A549 (cell line): Measurements from ENCODE around the gene ITPKC. TPM values are rescaled to one million over a fixed set of nuclear protein-coding genes. Genes with fewer than 3 reads are reported as not detected.

Source experiments
- ATAC-seq, 2 experiments: fragments of 200-7000 bp in 1 of 2; fragments of >200 bp in 1 of 2; cut with Nextera tagmentation in 1 of 2; cut with Tn5 transposase in 1 of 2; 3 replicates each; pipeline versions ENCODE4 v1.8.0 to v1.9.1; 2018 to 2020; ENCODE audit warnings: mild to moderate bottlenecking in 1 of 2, moderate library complexity in 1 of 2
- CTCF ChIA-PET: fragments of 300-600 bp; sonication (Branson Sonifier 250); formaldehyde crosslinking; extraction: SDS; loops from one replicate; lab custom pipeline; 2021; ENCODE audit warnings: antibody characterized with exemption, inconsistent platforms; lab: Yijun Ruan, JAX
- POLR2A ChIA-PET: fragments of 350-600 bp; formaldehyde crosslinking; extraction: SDS; loops from one replicate; lab custom pipeline; 2021; ENCODE audit warnings: antibody characterized with exemption, inconsistent platforms; lab: Yijun Ruan, JAX
- DNase-seq, 2 experiments: peaks; one replicate each; pipeline versions ENCODE4 v3.0.0 to v3.0.0-alpha.2; 2011 to 2016; ENCODE audit warnings: low read depth in 1 of 2, low spot score in 1 of 2
- FAIRE-seq: peaks from 2 replicates; lab custom pipeline; 2011; peaks lifted over from hg19 to GRCh38; lab: Jason Lieb, UNC
- H3K27ac ChIP-seq, 2 experiments: fragments of >200 bp; sonication (Bioruptor Twin); formaldehyde crosslinking; 3 replicates each; pipeline ENCODE4 v1.5.1; 2016 to 2017
- H3K4me1 ChIP-seq: fragments of >200 bp; sonication (Bioruptor Twin); formaldehyde crosslinking; 3 replicates; pipeline ENCODE4 v1.6.1; 2016
- H3K4me2 ChIP-seq: fragments of >200 bp; sonication (Bioruptor Twin); formaldehyde crosslinking; 3 replicates; pipeline ENCODE4 v1.6.1; 2016
- H3K4me3 ChIP-seq: fragments of >200 bp; sonication (Bioruptor Twin); formaldehyde crosslinking; 3 replicates; pipeline ENCODE4 v1.5.1; 2016
- H3K9me3 ChIP-seq: fragments of >200 bp; sonication (Bioruptor Twin); formaldehyde crosslinking; 3 replicates; pipeline ENCODE4 v1.6.1; 2016
- ATOH8 ChIP-seq: fragments of 250-450 bp; sonication (Bioruptor Pico); IDR thresholded peaks from 2 replicates; pipeline ENCODE4 v1.5.0; 2020; ENCODE audit warnings: low read depth, mild to moderate bottlenecking, moderate library complexity
- CEBPB ChIP-seq, 2 experiments: fragments of >200 bp in 1 of 2; sonication (Bioruptor Twin) in 1 of 2; formaldehyde crosslinking in 1 of 2; IDR thresholded peaks; 2 replicates each; pipeline ENCODE4 v1.6.1; 2012 to 2016
- CHD2 ChIP-seq: fragments of 150-350 bp; IDR thresholded peaks from 2 replicates; pipeline ENCODE4 v1.6.1; 2014; ENCODE audit warnings: low read length; ENCODE audit not compliant: partially characterized antibody
- CHD4 ChIP-seq: fragments of 200-600 bp; sonication (generic); IDR thresholded peaks from 2 replicates; pipeline ENCODE4 v1.6.1; 2016; ENCODE audit warnings: antibody characterized with exemption, mild to moderate bottlenecking, borderline replicate concordance
- CTCF ChIP-seq: fragments of >200 bp; sonication (Bioruptor Twin); formaldehyde crosslinking; IDR thresholded peaks from 3 replicates; pipeline ENCODE4 v1.5.1; 2016
- E2F6 ChIP-seq: IDR thresholded peaks from 2 replicates; pipeline ENCODE4 v1.6.1; 2012; ENCODE audit warnings: low read depth, borderline replicate concordance
- EHF ChIP-seq: fragments of 250-450 bp; sonication (Bioruptor Pico); IDR thresholded peaks from 2 replicates; pipeline ENCODE4 v1.5.0; 2020; ENCODE audit warnings: mild to moderate bottlenecking
- ESRRA ChIP-seq: fragments of 150-350 bp; IDR thresholded peaks from 2 replicates; pipeline ENCODE4 v1.6.1; 2014; ENCODE audit warnings: mild to moderate bottlenecking, low read length, borderline replicate concordance
- HEYL ChIP-seq: fragments of 250-450 bp; sonication (Bioruptor Pico); IDR thresholded peaks from 2 replicates; pipeline ENCODE4 v1.8.0; 2021; ENCODE audit warnings: mild to moderate bottlenecking, moderate library complexity
- HOXB13 ChIP-seq: fragments of 250-450 bp; sonication (Bioruptor Pico); IDR thresholded peaks from 2 replicates; pipeline ENCODE4 v1.5.0; 2020; ENCODE audit warnings: low read depth, mild to moderate bottlenecking, moderate library complexity
- KDM1A ChIP-seq: fragments of 200-600 bp; sonication (generic); IDR thresholded peaks from 2 replicates; pipeline ENCODE4 v1.6.1; 2016; ENCODE audit warnings: low read depth, mild to moderate bottlenecking
- MAZ ChIP-seq: fragments of 150-350 bp; IDR thresholded peaks from 2 replicates; pipeline ENCODE4 v1.6.1; 2014; ENCODE audit warnings: antibody characterized with exemption, low read depth, low read length, borderline replicate concordance
- NFE2L2 ChIP-seq: fragments of 150-350 bp; conservative IDR thresholded peaks from 2 replicates; pipeline ENCODE4 v1.6.1; 2014; ENCODE audit warnings: low read length
- RAD21 ChIP-seq, 2 experiments: fragments of >200 bp in 1 of 2; sonication (Bioruptor Twin) in 1 of 2; formaldehyde crosslinking in 1 of 2; IDR thresholded peaks in 1 of 2; conservative IDR thresholded peaks in 1 of 2; 2 replicates in 1 of 2; 3 replicates in 1 of 2; pipeline ENCODE4 v1.6.1; 2012 to 2018; ENCODE audit warnings: inconsistent platforms in 1 of 2
- RARB ChIP-seq: fragments of 250-450 bp; sonication (Bioruptor Pico); IDR thresholded peaks from 2 replicates; pipeline ENCODE4 v1.8.0; 2021; ENCODE audit warnings: mild to moderate bottlenecking, moderate library complexity
- REST ChIP-seq: fragments of 200-600 bp; sonication (generic); IDR thresholded peaks from 2 replicates; pipeline ENCODE4 v1.6.1; 2016; ENCODE audit warnings: antibody characterized with exemption, mild to moderate bottlenecking, moderate library complexity
- RFX5 ChIP-seq: fragments of 450-650 bp; IDR thresholded peaks from 2 replicates; pipeline ENCODE4 v1.7.1; 2014; ENCODE audit warnings: antibody characterized with exemption, mild to moderate bottlenecking, moderate library complexity
- SMC3 ChIP-seq: fragments of >200 bp; sonication (Bioruptor Twin); formaldehyde crosslinking; IDR thresholded peaks from 3 replicates; pipeline ENCODE4 v1.6.1; 2018; ENCODE audit warnings: inconsistent platforms
- SREBF2 ChIP-seq: fragments of 450-650 bp; IDR thresholded peaks from 2 replicates; pipeline ENCODE4 v1.6.1; 2014; ENCODE audit warnings: mild to moderate bottlenecking, moderate library complexity
- USF2 ChIP-seq: fragments of 450-650 bp; IDR thresholded peaks from 2 replicates; pipeline ENCODE4 v1.6.1; 2014; ENCODE audit warnings: antibody characterized with exemption
- ZFP36 ChIP-seq: fragments of 450-650 bp; IDR thresholded peaks from 2 replicates; pipeline ENCODE4 v1.6.1; 2014; ENCODE audit warnings: borderline replicate concordance; ENCODE audit not compliant: partially characterized antibody
- ZSCAN20 ChIP-seq: fragments of 250-450 bp; sonication (Bioruptor Pico); IDR thresholded peaks from 2 replicates; pipeline ENCODE4 v1.8.0; 2022; ENCODE audit warnings: mild to moderate bottlenecking, moderate library complexity
- WGBS: methylation state at CpG from one replicate; pipeline ENCODE4 v1.1.6; 2017; ENCODE audit errors: missing lambda C conversion rate; 5-methylcytosine and 5-hydroxymethylcytosine counted together
- polyA plus RNA-seq, 4 experiments: library from polyadenylated mRNA; depleted of rRNA in 3 of 4; stranded (reverse); fragments of >200 nt; fragmentation: RNase III in 1 of 4; extraction: RNeasy Plus Mini Kit Qiagen cat#74134 plus additional on column Dnase treatment in 1 of 4; gene quantifications; 2 replicates in 3 of 4; 3 replicates in 1 of 4; pipeline ENCODE4 v1.2.3, GENCODE V29; 2011 to 2017

Gene ITPKC
- polyA plus RNA-seq, 2 of the 4 experiments (the other 2 are of a cell fraction), result 6.5 to 7.9 TPM

GRCh38 chr19:40673397-40673796 lies 43.5 kb upstream of the ITPKC start:
- Histone ChIP-seq H3K4me2 (no peak overlapping the region), H3K27ac (no peak overlapping the region), H3K4me1 (no peaks in the 10 kb centered on the region), H3K4me3 (no peak overlapping the region), H3K9me3 (peaks cover 10% of the 10 kb centered on the region)
- POLR2A ChIA-PET, result interaction anchor here (0.9 kb wide), 1 partner anchor 10 kb away, joined by 5 read pairs; no protein-coding TSS in a partner anchor
- CTCF ChIA-PET, result interaction anchor here (0.9 to 14.9 kb wide), 7 partner anchors 10 to 125 kb away, joined by 3 to 140 read pairs (median 6); partner anchors contain the start of gene EGLN2
- FAIRE-seq (no peak), DNase-seq (no peak), ATAC-seq (no peak; a peak in 1 of 6 replicates)
- no peak for TF ChIP-seq RAD21 (conservative IDR thresholded peaks at IDR 0.05 in 1 of 2, IDR thresholded peaks at IDR 0.05 in 1 of 2)
- TF ChIP-seq CEBPB (IDR thresholded peaks at IDR 0.05), result no peak
- TF ChIP-seq MAZ, result no peak
- no peak for TF ChIP-seq SREBF2
- no peak for TF ChIP-seq EHF (CRISPR knock-in tag)
- no peak for TF ChIP-seq SMC3
- TF ChIP-seq CHD4, result no peak
- no peak for TF ChIP-seq HOXB13
- TF ChIP-seq RFX5, result no peak
- no peak for TF ChIP-seq NFE2L2
- no peak for TF ChIP-seq ATOH8 (CRISPR knock-in tag)
- TF ChIP-seq CTCF, result no peak
- WGBS, result 94% methylated on average over 11 of the region's 11 CpGs

GRCh38 chr19:40674291-40674690 lies 42.6 kb upstream of the ITPKC start:
- 91% methylated on average over 3 of the region's 3 CpGs for WGBS
- Histone ChIP-seq H3K4me3 (no peak overlapping the region), H3K4me1 (no peaks in the 10 kb centered on the region), H3K9me3 (peaks cover 5% of the 10 kb centered on the region), H3K27ac (no peak overlapping the region), H3K4me2 (no peak overlapping the region)
- DNase-seq (no peak), ATAC-seq (no peak; a peak in 1 of 6 replicates), FAIRE-seq (no peak)
- TF ChIP-seq ZFP36 (no peak), KDM1A (no peak), CHD2 (no peak)
- POLR2A ChIA-PET, result interaction anchor here (0.9 kb wide), 1 partner anchor 11 kb away, joined by 5 read pairs; no protein-coding TSS in a partner anchor
- CTCF ChIA-PET, result interaction anchor here (0.7 to 14.9 kb wide), 7 partner anchors 9 to 141 kb away, joined by 3 to 140 read pairs (median 6); no protein-coding TSS in a partner anchor

GRCh38 chr19:40677156-40677555 lies 39.8 kb upstream of the ITPKC start:
- no peaks in the 10 kb centered on the region for H3K9me3 ChIP-seq
- TF ChIP-seq E2F6, result no peak
- TF ChIP-seq ZSCAN20 (CRISPR knock-in tag), result no peak
- TF ChIP-seq RARB (CRISPR knock-in tag), result no peak
- no peak for TF ChIP-seq ESRRA
- no peak for TF ChIP-seq REST
- TF ChIP-seq USF2, result no peak
- no peak for TF ChIP-seq HEYL (CRISPR knock-in tag)
- H3K4me2 ChIP-seq, result no peak overlapping the region
- WGBS, result 96% methylated on average over 23 of the region's 23 CpGs
- H3K27ac ChIP-seq, result no peak overlapping the region
- ATAC-seq (no peak), FAIRE-seq (no peak), DNase-seq (no peak)
- no peaks in the 10 kb centered on the region for H3K4me1 ChIP-seq
- ChIA-PET POLR2A (no interaction called here), CTCF (interaction anchor here (0.8 to 14.9 kb wide), 5 partner anchors 11 to 121 kb away, joined by 3 to 140 read pairs (median 4); no protein-coding TSS in a partner anchor)
- no peak overlapping the region for H3K4me3 ChIP-seq
